GM23338 (cell line): ENCODE measurements around the gene LIN7A. TPM values are rescaled to one million over a fixed set of nuclear protein-coding genes. Genes with fewer than 3 reads are reported as not detected.

ENCODE experiments used
- ATAC-seq: fragments of 200-7000 bp; cut with Tn5 transposase; 3 replicates; pipeline ENCODE4 v1.9.1; 2020
- DNase-seq: peaks from one replicate; pipeline ENCODE4 v3.0.0-alpha.2; 2015; ENCODE audit warnings: low spot score
- H2AFZ ChIP-seq: fragments of 200-600 bp; sonication (generic); 2 replicates; pipeline ENCODE4 v1.8.0; 2016; ENCODE audit warnings: antibody characterized with exemption, mild to moderate bottlenecking, moderate library complexity
- H3F3A ChIP-seq: fragments of 200-600 bp; sonication (generic); replicated peaks from 2 replicates; pipeline ENCODE4 v1.8.0; 2017; ENCODE audit warnings: antibody characterized with exemption, mixed run types, low read depth
- H3K27ac ChIP-seq: fragments of 200-600 bp; sonication (generic); 2 replicates; pipeline ENCODE4 v1.6.1; 2016; ENCODE audit warnings: low read depth
- H3K27me3 ChIP-seq: fragments of 200-600 bp; sonication (generic); 2 replicates; pipeline ENCODE4 v1.8.0; 2016; ENCODE audit warnings: mild to moderate bottlenecking, mixed run types, moderate library complexity; ENCODE audit not compliant: insufficient read depth
- H3K36me3 ChIP-seq: fragments of 200-600 bp; sonication (generic); 2 replicates; pipeline ENCODE4 v1.8.0; 2016; ENCODE audit warnings: mild to moderate bottlenecking; ENCODE audit not compliant: insufficient read depth
- H3K4me1 ChIP-seq: fragments of 200-600 bp; sonication (generic); 2 replicates; pipeline ENCODE4 v1.8.0; 2016; ENCODE audit warnings: mild to moderate bottlenecking, moderate library complexity; ENCODE audit not compliant: insufficient read depth
- H3K4me2 ChIP-seq: fragments of 200-600 bp; sonication (generic); 2 replicates; pipeline ENCODE4 v1.7.1; 2017; ENCODE audit warnings: mixed run types
- H3K4me3 ChIP-seq: fragments of 200-600 bp; sonication (generic); 2 replicates; pipeline ENCODE4 v1.6.1; 2016; ENCODE audit warnings: mixed run types
- H3K79me2 ChIP-seq: fragments of 200-600 bp; sonication (generic); replicated peaks from 2 replicates; pipeline ENCODE4 v1.8.0; 2017; ENCODE audit warnings: mild to moderate bottlenecking; ENCODE audit not compliant: insufficient read depth
- H3K9me2 ChIP-seq: fragments of 200-600 bp; sonication (generic); 2 replicates; pipeline ENCODE4 v1.8.0; 2017; ENCODE audit not compliant: insufficient read depth
- H4K20me1 ChIP-seq: fragments of 200-600 bp; sonication (generic); replicated peaks from 2 replicates; pipeline ENCODE4 v1.8.0; 2017; ENCODE audit warnings: mild to moderate bottlenecking; ENCODE audit not compliant: insufficient read depth
- H3K27ac Mint-ChIP-seq: 2 replicates; pipeline ENCODE4 v1.8.0; 2020; ENCODE audit warnings: inconsistent platforms, mild to moderate bottlenecking, moderate library complexity, mixed read lengths
- H3K27me3 Mint-ChIP-seq: 3 replicates; pipeline ENCODE4 v1.8.0; 2022; ENCODE audit warnings: low read depth, mild to moderate bottlenecking, moderate library complexity, mixed read lengths, inconsistent platforms; ENCODE audit not compliant: insufficient read depth, poor library complexity
- H3K36me3 Mint-ChIP-seq: 3 replicates; pipeline ENCODE4 v1.8.0; 2021; ENCODE audit warnings: low read depth, mild to moderate bottlenecking, inconsistent platforms, moderate library complexity, mixed read lengths
- H3K4me1 Mint-ChIP-seq: 3 replicates; pipeline ENCODE4 v1.8.0; 2020; ENCODE audit warnings: mild to moderate bottlenecking, inconsistent platforms, mixed read lengths
- H3K4me3 Mint-ChIP-seq: 3 replicates; pipeline ENCODE4 v1.8.0; 2021; ENCODE audit warnings: moderate library complexity, mild to moderate bottlenecking, inconsistent platforms, mixed read lengths
- H3K9me3 Mint-ChIP-seq: 3 replicates; pipeline ENCODE4 v1.8.0; 2020; ENCODE audit warnings: moderate library complexity, mild to moderate bottlenecking, inconsistent platforms, mixed read lengths
- JUNB ChIP-seq: IDR thresholded peaks from one replicate; pipeline ENCODE4 v1.6.1; 2016; ENCODE audit warnings: antibody characterized with exemption; ENCODE audit not compliant: unreplicated experiment
- REST ChIP-seq: IDR thresholded peaks from one replicate; pipeline ENCODE4 v1.6.1; 2018; ENCODE audit warnings: antibody characterized with exemption; ENCODE audit not compliant: unreplicated experiment
- ZNF331 ChIP-seq: fragments of 250-450 bp; sonication (Bioruptor Pico); IDR thresholded peaks from 2 replicates; pipeline ENCODE4 v1.5.0; 2020; ENCODE audit warnings: low read depth, mild to moderate bottlenecking, moderate library complexity
- ZNF462 ChIP-seq: fragments of 250-450 bp; sonication (Bioruptor Pico); IDR thresholded peaks from 2 replicates; pipeline ENCODE4 v1.5.0; 2020; ENCODE audit warnings: mild to moderate bottlenecking, moderate library complexity
- polyA plus RNA-seq: library from polyadenylated mRNA; unstranded; fragments of >200 nt; fragmentation: Nextera tagmentation; extraction: Ambion mirVana; gene quantifications from 2 replicates; pipeline ENCODE4 v1.2.1, GENCODE V29; 2016
- total RNA-seq: library from RNA; depleted of rRNA; stranded (reverse); fragments of >200 nt; shearing (Covaris generic); gene quantifications from 2 replicates; pipeline ENCODE4 v1.2.3, GENCODE V29; 2014

Gene LIN7A
- total and polyA plus RNA-seq, 2 experiments from 2014 or later: 5.7 to 6.5 TPM

GRCh38 chr12:80781313-80781712 lies 156.4 kb downstream of the LIN7A start:
- no peaks in the 10 kb centered on the region for H3K9me2 ChIP-seq
- H3K4me3 Mint-ChIP-seq: no peak overlapping the region
- H3K4me1 Mint-ChIP-seq: peaks cover 43% of the 10 kb centered on the region
- peaks cover 30% of the 10 kb centered on the region; the same call in 2 of the 3 replicates for H3K36me3 Mint-ChIP-seq
- H3K27ac Mint-ChIP-seq: no peak overlapping the region; the same call in 1 of the 2 replicates
- H2AFZ ChIP-seq: no peak overlapping the region
- peak overlapping the region; percentile 23; the same call in 1 of the 2 replicates for H3K27ac ChIP-seq
- no peaks in the 10 kb centered on the region for H3K79me2 ChIP-seq
- H4K20me1 ChIP-seq: no peaks in the 10 kb centered on the region
- peak; percentile 63 for ATAC-seq
- no peak for DNase-seq
- TF ChIP-seq ZNF462 (CRISPR knock-in tag): 0 out of 2 replicates have a peak, but pooled peaks have one; percentile 10
- no peak for TF ChIP-seq REST
- TF ChIP-seq JUNB: no peak
- no peak for TF ChIP-seq ZNF331 (CRISPR knock-in tag)
- no peaks in the 10 kb centered on the region for H3K36me3 ChIP-seq
- no peaks in the 10 kb centered on the region for H3F3A ChIP-seq
- peaks cover 44% of the 10 kb centered on the region for H3K4me1 ChIP-seq
- H3K27me3 Mint-ChIP-seq: peaks cover 8% of the 10 kb centered on the region
- 0 out of 2 replicates have a peak overlapping the region, but pooled peaks have one; percentile 16 for H3K4me3 ChIP-seq
- no peaks in the 10 kb centered on the region for H3K27me3 ChIP-seq
- H3K9me3 Mint-ChIP-seq: peaks cover 19% of the 10 kb centered on the region
- peak overlapping the region; percentile 36 for H3K4me2 ChIP-seq
